ENCODE data around the gene ZBTB37.

- no peak for TF ChIP-seq CTCF (IDR thresholded peaks at IDR 0.05; ENCODE audit: low read length)
- TF ChIP-seq EZH2 (IDR thresholded peaks at IDR 0.05; ENCODE audit: borderline replicate concordance, low read length): no peak
Observed at GRCh38 chr1:173871500-173871899, 3.3 kb downstream of the ZBTB37 start.

Measured in OCI-LY1 (cell line).